GM23338 (cell line): ENCODE measurements around the gene PIK3R5. TPM values are rescaled to one million over a fixed set of nuclear protein-coding genes. Genes with fewer than 3 reads are reported as not detected.

Experiments
- ATAC-seq: fragments of 200-7000 bp; cut with Tn5 transposase; 3 replicates; pipeline ENCODE4 v1.9.1; 2020
- DNase-seq: peaks from one replicate; pipeline ENCODE4 v3.0.0-alpha.2; 2015; ENCODE audit warnings: low spot score
- H2AFZ ChIP-seq: fragments of 200-600 bp; sonication (generic); 2 replicates; pipeline ENCODE4 v1.8.0; 2016; ENCODE audit warnings: antibody characterized with exemption, mild to moderate bottlenecking, moderate library complexity
- H3F3A ChIP-seq: fragments of 200-600 bp; sonication (generic); replicated peaks from 2 replicates; pipeline ENCODE4 v1.8.0; 2017; ENCODE audit warnings: antibody characterized with exemption, mixed run types, low read depth
- H3K27ac ChIP-seq: fragments of 200-600 bp; sonication (generic); 2 replicates; pipeline ENCODE4 v1.6.1; 2016; ENCODE audit warnings: low read depth
- H3K27me3 ChIP-seq: fragments of 200-600 bp; sonication (generic); 2 replicates; pipeline ENCODE4 v1.8.0; 2016; ENCODE audit warnings: mild to moderate bottlenecking, mixed run types, moderate library complexity; ENCODE audit not compliant: insufficient read depth
- H3K36me3 ChIP-seq: fragments of 200-600 bp; sonication (generic); 2 replicates; pipeline ENCODE4 v1.8.0; 2016; ENCODE audit warnings: mild to moderate bottlenecking; ENCODE audit not compliant: insufficient read depth
- H3K4me1 ChIP-seq: fragments of 200-600 bp; sonication (generic); 2 replicates; pipeline ENCODE4 v1.8.0; 2016; ENCODE audit warnings: mild to moderate bottlenecking, moderate library complexity; ENCODE audit not compliant: insufficient read depth
- H3K4me2 ChIP-seq: fragments of 200-600 bp; sonication (generic); 2 replicates; pipeline ENCODE4 v1.7.1; 2017; ENCODE audit warnings: mixed run types
- H3K4me3 ChIP-seq: fragments of 200-600 bp; sonication (generic); 2 replicates; pipeline ENCODE4 v1.6.1; 2016; ENCODE audit warnings: mixed run types
- H3K79me2 ChIP-seq: fragments of 200-600 bp; sonication (generic); replicated peaks from 2 replicates; pipeline ENCODE4 v1.8.0; 2017; ENCODE audit warnings: mild to moderate bottlenecking; ENCODE audit not compliant: insufficient read depth
- H3K9me2 ChIP-seq: fragments of 200-600 bp; sonication (generic); 2 replicates; pipeline ENCODE4 v1.8.0; 2017; ENCODE audit not compliant: insufficient read depth
- H4K20me1 ChIP-seq: fragments of 200-600 bp; sonication (generic); replicated peaks from 2 replicates; pipeline ENCODE4 v1.8.0; 2017; ENCODE audit warnings: mild to moderate bottlenecking; ENCODE audit not compliant: insufficient read depth
- H3K27ac Mint-ChIP-seq: 2 replicates; pipeline ENCODE4 v1.8.0; 2020; ENCODE audit warnings: inconsistent platforms, mild to moderate bottlenecking, moderate library complexity, mixed read lengths
- H3K27me3 Mint-ChIP-seq: 3 replicates; pipeline ENCODE4 v1.8.0; 2022; ENCODE audit warnings: low read depth, mild to moderate bottlenecking, moderate library complexity, mixed read lengths, inconsistent platforms; ENCODE audit not compliant: insufficient read depth, poor library complexity
- H3K36me3 Mint-ChIP-seq: 3 replicates; pipeline ENCODE4 v1.8.0; 2021; ENCODE audit warnings: low read depth, mild to moderate bottlenecking, inconsistent platforms, moderate library complexity, mixed read lengths
- H3K4me1 Mint-ChIP-seq: 3 replicates; pipeline ENCODE4 v1.8.0; 2020; ENCODE audit warnings: mild to moderate bottlenecking, inconsistent platforms, mixed read lengths
- H3K4me3 Mint-ChIP-seq: 3 replicates; pipeline ENCODE4 v1.8.0; 2021; ENCODE audit warnings: moderate library complexity, mild to moderate bottlenecking, inconsistent platforms, mixed read lengths
- H3K9me3 Mint-ChIP-seq: 3 replicates; pipeline ENCODE4 v1.8.0; 2020; ENCODE audit warnings: moderate library complexity, mild to moderate bottlenecking, inconsistent platforms, mixed read lengths
- CREB1 ChIP-seq: fragments of 250-450 bp; sonication (Bioruptor Pico); IDR thresholded peaks from 2 replicates; pipeline ENCODE4 v1.5.0; 2020; ENCODE audit warnings: low read depth, mild to moderate bottlenecking, moderate library complexity
- ETS1 ChIP-seq: IDR thresholded peaks from 2 replicates; pipeline ENCODE4 v1.6.1; 2016; ENCODE audit warnings: antibody characterized with exemption
- EZH2 ChIP-seq: fragments of 200-600 bp; sonication (generic); IDR thresholded peaks from one replicate; pipeline ENCODE4 v1.8.0; 2017; ENCODE audit warnings: antibody characterized with exemption, mild to moderate bottlenecking, low read depth; ENCODE audit not compliant: unreplicated experiment
- EZH2phosphoT487 ChIP-seq: fragments of 200-600 bp; sonication (generic); IDR thresholded peaks from one replicate; pipeline ENCODE4 v1.8.1; 2018; ENCODE audit warnings: antibody characterized with exemption; ENCODE audit not compliant: unreplicated experiment
- JUNB ChIP-seq: IDR thresholded peaks from one replicate; pipeline ENCODE4 v1.6.1; 2016; ENCODE audit warnings: antibody characterized with exemption; ENCODE audit not compliant: unreplicated experiment
- POLR2AphosphoS5 ChIP-seq: IDR thresholded peaks from 2 replicates; pipeline ENCODE4 v1.6.1; 2016; ENCODE audit warnings: antibody characterized with exemption, low read depth
- REST ChIP-seq: IDR thresholded peaks from one replicate; pipeline ENCODE4 v1.6.1; 2018; ENCODE audit warnings: antibody characterized with exemption; ENCODE audit not compliant: unreplicated experiment
- STAT1 ChIP-seq: IDR thresholded peaks from one replicate; pipeline ENCODE4 v1.6.1; 2016; ENCODE audit warnings: antibody characterized with exemption; ENCODE audit not compliant: unreplicated experiment
- ZNF114 ChIP-seq: fragments of 250-450 bp; sonication (Bioruptor Pico); IDR thresholded peaks from 2 replicates; pipeline ENCODE4 v1.5.0; 2020; ENCODE audit warnings: mild to moderate bottlenecking, moderate library complexity
- ZNF331 ChIP-seq: fragments of 250-450 bp; sonication (Bioruptor Pico); IDR thresholded peaks from 2 replicates; pipeline ENCODE4 v1.5.0; 2020; ENCODE audit warnings: low read depth, mild to moderate bottlenecking, moderate library complexity
- ZNF462 ChIP-seq: fragments of 250-450 bp; sonication (Bioruptor Pico); IDR thresholded peaks from 2 replicates; pipeline ENCODE4 v1.5.0; 2020; ENCODE audit warnings: mild to moderate bottlenecking, moderate library complexity
- polyA plus RNA-seq: library from polyadenylated mRNA; unstranded; fragments of >200 nt; fragmentation: Nextera tagmentation; extraction: Ambion mirVana; gene quantifications from 2 replicates; pipeline ENCODE4 v1.2.1, GENCODE V29; 2016
- total RNA-seq: library from RNA; depleted of rRNA; stranded (reverse); fragments of >200 nt; shearing (Covaris generic); gene quantifications from 2 replicates; pipeline ENCODE4 v1.2.3, GENCODE V29; 2014

The PIK3R5 gene
- total and polyA plus RNA-seq, 2 experiments from 2014 or later = 1.7 to 9.4 TPM

GRCh38 chr17:8957721-8958120, 7.8 kb downstream of the PIK3R5 start:
- H3K9me2 ChIP-seq = peaks cover 14% of the 10 kb centered on the region
- H3K27me3 Mint-ChIP-seq = peaks cover 3% of the 10 kb centered on the region
- no peak overlapping the region for H3K4me3 Mint-ChIP-seq
- TF ChIP-seq EZH2 (no peak), ZNF331 (CRISPR knock-in tag) (no peak), POLR2AphosphoS5 (no peak), EZH2phosphoT487 (no peak), ZNF462 (no peak), JUNB (no peak)
- no peaks in the 10 kb centered on the region; the same call in 1 of the 2 replicates for H3K4me1 ChIP-seq
- no peaks in the 10 kb centered on the region for H3K36me3 Mint-ChIP-seq
- ATAC-seq (no peak), DNase-seq (no peak)
- no peaks in the 10 kb centered on the region for H3K79me2 ChIP-seq
- H3F3A ChIP-seq = no peaks in the 10 kb centered on the region
- no peak overlapping the region for H3K4me2 ChIP-seq
- H2AFZ ChIP-seq = no peak overlapping the region
- peaks cover 11% of the 10 kb centered on the region for H3K4me1 Mint-ChIP-seq
- no peaks in the 10 kb centered on the region for H3K27me3 ChIP-seq
- no peaks in the 10 kb centered on the region for H4K20me1 ChIP-seq
- H3K4me3 ChIP-seq = no peak overlapping the region
- H3K36me3 ChIP-seq = no peaks in the 10 kb centered on the region
- no peaks in the 10 kb centered on the region for H3K9me3 Mint-ChIP-seq
- no peak overlapping the region for H3K27ac Mint-ChIP-seq
- no peak overlapping the region for H3K27ac ChIP-seq

GRCh38 chr17:8956465-8956902, 9.0 kb downstream of the PIK3R5 start:
- Mint-ChIP-seq H3K27ac (no peak overlapping the region), H3K4me3 (no peak overlapping the region), H3K4me1 (peaks cover 11% of the 10 kb centered on the region), H3K9me3 (no peaks in the 10 kb centered on the region), H3K36me3 (no peaks in the 10 kb centered on the region), H3K27me3 (peaks cover 3% of the 10 kb centered on the region)
- H4K20me1 ChIP-seq = no peaks in the 10 kb centered on the region
- DNase-seq (no peak), ATAC-seq (no peak)
- H2AFZ ChIP-seq = no peak overlapping the region
- H3K79me2 ChIP-seq = no peaks in the 10 kb centered on the region
- H3F3A ChIP-seq = no peaks in the 10 kb centered on the region
- peaks cover 14% of the 10 kb centered on the region for H3K9me2 ChIP-seq
- H3K4me1 ChIP-seq = no peaks in the 10 kb centered on the region; the same call in 1 of the 2 replicates
- H3K36me3 ChIP-seq = no peaks in the 10 kb centered on the region
- no peak overlapping the region for H3K27ac ChIP-seq
- H3K4me2 ChIP-seq = no peak overlapping the region
- no peaks in the 10 kb centered on the region for H3K27me3 ChIP-seq
- no peak overlapping the region for H3K4me3 ChIP-seq
- TF ChIP-seq REST = no peak
- TF ChIP-seq STAT1 = no peak
- no peak for TF ChIP-seq CREB1 (CRISPR knock-in tag)
- TF ChIP-seq EZH2 = no peak
- TF ChIP-seq ETS1 = no peak
- no peak for TF ChIP-seq ZNF114 (CRISPR knock-in tag)
